Prostate gland (tissue), 2 donors: ENCODE data around the gene EXD3. TPM values are rescaled to one million over a fixed set of nuclear protein-coding genes. Genes with fewer than 3 reads are reported as not detected.

Source experiments
- DNase-seq: peaks from one replicate; pipeline ENCODE4 v3.0.0-alpha.2; 2019; ENCODE audit warnings: low spot score
- H3K27ac ChIP-seq, 2 donors: fragments of 200-600 bp; sonication (generic); 2 replicates each; pipeline ENCODE4 v1.5.1; 2017 to 2019
- H3K27me3 ChIP-seq: fragments of 200-600 bp; sonication (generic); replicated peaks from 2 replicates; pipeline ENCODE4 v1.5.1; 2019; ENCODE audit not compliant: insufficient read depth
- H3K36me3 ChIP-seq, 2 donors: fragments of 200-600 bp; sonication (generic); 1 replicate in 1 of 2; 2 replicates in 1 of 2; pipeline versions ENCODE4 v1.5.1 to v1.8.1; 2017 to 2019
- H3K4me1 ChIP-seq: fragments of 200-600 bp; sonication (generic); replicated peaks from 2 replicates; pipeline ENCODE4 v1.5.1; 2019
- H3K4me3 ChIP-seq, 2 donors: fragments of 200-600 bp; sonication (generic); 2 replicates each; pipeline ENCODE4 v1.5.1; 2017 to 2019
- H3K9me3 ChIP-seq: fragments of 200-600 bp; sonication (generic); 2 replicates; pipeline ENCODE4 v1.5.1; 2017
- CTCF ChIP-seq, 4 experiments: fragments of 200-600 bp in 2 of 4; fragments of 450-650 bp in 2 of 4; sonication (generic) in 2 of 4; IDR thresholded peaks; 1 replicate in 3 of 4; 2 replicates in 1 of 4; pipeline ENCODE4 v1.5.1; 2016 to 2019; ENCODE audit warnings: antibody characterized with exemption in 4 of 4, mild to moderate bottlenecking in 2 of 4, moderate library complexity in 2 of 4
- POLR2A ChIP-seq: fragments of 450-650 bp; IDR thresholded peaks from one replicate; pipeline ENCODE4 v1.6.1; 2016; ENCODE audit warnings: antibody characterized with exemption, mild to moderate bottlenecking
- POLR2AphosphoS5 ChIP-seq: sonication (generic); formaldehyde crosslinking; IDR thresholded peaks from one replicate; pipeline ENCODE4 v1.6.1; 2017; ENCODE audit warnings: antibody characterized with exemption
- WGBS: methylation state at CpG from one replicate; pipeline ENCODE4 v1.1.5; 2018; 5-methylcytosine and 5-hydroxymethylcytosine counted together
- intact Hi-C: fragments of 100-400 bp; cut with DNase I; formaldehyde crosslinking; loops from one replicate; pipeline ENCODE4 v1.14.2; 2022
- total RNA-seq, 2 donors: library from RNA; depleted of rRNA; stranded (reverse); fragments of >200 nt; gene quantifications; one replicate each; pipeline ENCODE4 v1.1.0, GENCODE V29; 2016

Gene EXD3
- total RNA-seq, 2 donors from 2014 or later = 32.6 to 44.8 TPM

- Histone ChIP-seq H3K4me3 (no peak overlapping the region), H3K4me1 (no peaks in the 10 kb centered on the region), H3K36me3 (no peaks in the 10 kb centered on the region), H3K9me3 (no peaks in the 10 kb centered on the region), H3K27me3 (no peaks in the 10 kb centered on the region), H3K27ac (no peak overlapping the region)
- DNase-seq = no peak
- no peak for TF ChIP-seq POLR2A
- no peak for TF ChIP-seq CTCF (IDR thresholded peaks at IDR 0.05)
- no peak for TF ChIP-seq POLR2AphosphoS5
- WGBS = 89% methylated on average over 14 of the region's 19 CpGs
- intact Hi-C loops = no loop called here
These were observed 56.0 kb downstream of the EXD3 start for GRCh38 chr9:137366891-137367381.

- no peaks in the 10 kb centered on the region for H3K36me3 ChIP-seq
- no peak overlapping the region for H3K27ac ChIP-seq
- no peak for DNase-seq
- H3K4me3 ChIP-seq = no peak overlapping the region
- no peaks in the 10 kb centered on the region for H3K4me1 ChIP-seq
- no peak for TF ChIP-seq CTCF (IDR thresholded peaks at IDR 0.05)
- no peak for TF ChIP-seq POLR2AphosphoS5
- no peak for TF ChIP-seq POLR2A
- no peaks in the 10 kb centered on the region for H3K9me3 ChIP-seq
- H3K27me3 ChIP-seq = no peaks in the 10 kb centered on the region
- intact Hi-C loops = no loop called here
- 90% methylated on average over 17 of the region's 17 CpGs for WGBS
These were observed 56.5 kb downstream of the EXD3 start for GRCh38 chr9:137366445-137366810.

DNA sequence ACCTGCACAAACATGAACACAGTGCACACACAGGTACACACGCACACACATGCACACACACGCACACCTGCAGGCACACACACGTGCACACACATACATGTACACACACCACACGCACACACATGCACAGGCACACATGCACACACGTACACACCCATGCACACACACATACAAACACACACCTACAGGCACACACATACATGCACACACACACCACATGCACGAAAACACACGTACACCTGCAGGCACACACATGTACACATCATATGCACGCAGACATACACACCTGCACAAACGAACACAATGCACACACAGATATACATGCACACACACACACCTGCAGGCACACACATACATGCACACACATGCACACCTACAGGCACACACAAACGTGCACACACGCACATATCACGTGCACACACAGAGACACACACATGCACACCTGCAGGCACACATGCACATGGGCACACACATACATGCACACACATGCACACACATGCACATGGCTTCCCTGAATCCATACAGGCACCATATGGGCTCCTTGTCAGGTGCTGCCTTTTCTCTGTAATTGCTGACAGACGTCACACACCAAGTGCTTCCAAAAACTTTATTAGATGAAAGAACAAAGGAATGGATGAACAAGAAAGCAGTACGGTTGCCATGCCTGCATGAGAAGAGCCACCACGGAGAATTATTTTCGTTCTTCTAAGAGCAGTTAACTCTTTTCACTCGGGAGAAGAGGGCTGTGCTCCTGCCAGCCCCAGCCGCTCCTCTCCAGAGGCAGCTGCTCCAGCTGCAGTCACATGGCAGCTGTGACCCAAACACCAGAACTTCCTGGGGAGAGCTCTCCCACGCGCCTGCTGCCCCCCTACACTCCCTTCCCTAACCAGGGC lies 57.2 kb downstream of the EXD3 start:
- intact Hi-C loops = no loop called here
- no peak for DNase-seq
- no peaks in the 10 kb centered on the region for H3K9me3 ChIP-seq
- H3K27me3 ChIP-seq = no peaks in the 10 kb centered on the region
- H3K4me1 ChIP-seq = no peaks in the 10 kb centered on the region
- no peak overlapping the region for H3K4me3 ChIP-seq
- H3K27ac ChIP-seq = no peak overlapping the region
- 76% methylated on average over 20 of the region's 20 CpGs for WGBS
- no peaks in the 10 kb centered on the region for H3K36me3 ChIP-seq
- TF ChIP-seq POLR2AphosphoS5 (no peak), POLR2A (no peak), CTCF (IDR thresholded peaks at IDR 0.05) (no peak)

- intact Hi-C loops = no loop called here
- no peaks in the 10 kb centered on the region for H3K27me3 ChIP-seq
- no peaks in the 10 kb centered on the region for H3K36me3 ChIP-seq
- no peak overlapping the region for H3K27ac ChIP-seq
- no peak for TF ChIP-seq POLR2A
- no peak for TF ChIP-seq POLR2AphosphoS5
- TF ChIP-seq CTCF (IDR thresholded peaks at IDR 0.05) = no peak
- no peaks in the 10 kb centered on the region for H3K9me3 ChIP-seq
- 93% methylated on average over 12 of the region's 12 CpGs for WGBS
- no peaks in the 10 kb centered on the region for H3K4me1 ChIP-seq
- DNase-seq = no peak
- no peak overlapping the region for H3K4me3 ChIP-seq
These were observed 57.9 kb downstream of the EXD3 start for GRCh38 chr9:137365056-137365455.

DNA sequence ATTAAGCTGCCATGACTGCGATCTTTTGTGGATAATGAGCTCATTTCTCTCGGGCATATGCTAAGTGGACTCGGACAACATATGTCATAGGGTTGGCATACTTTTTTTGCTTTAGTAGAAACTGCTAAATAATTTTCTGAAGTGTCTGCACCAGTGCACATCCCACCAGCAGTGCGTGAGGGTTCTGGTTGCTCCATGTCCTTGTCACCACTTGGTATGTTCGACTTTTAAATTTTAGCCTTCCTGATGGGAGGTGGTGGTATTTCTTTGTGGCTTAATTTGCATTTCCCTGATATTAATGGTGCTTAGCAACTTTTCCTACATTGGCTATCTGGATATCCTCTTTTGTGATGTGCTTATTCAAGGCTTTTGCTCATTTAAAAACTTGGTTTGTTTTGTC lies 63.1 kb downstream of the EXD3 start:
- intact Hi-C loops = no loop called here
- H3K4me1 ChIP-seq = no peaks in the 10 kb centered on the region
- H3K9me3 ChIP-seq = no peaks in the 10 kb centered on the region
- no peaks in the 10 kb centered on the region for H3K36me3 ChIP-seq
- whole genome bisulfite sequencing = 96% methylated on average over 4 of the region's 5 CpGs
- H3K4me3 ChIP-seq = no peak overlapping the region
- no peak overlapping the region for H3K27ac ChIP-seq
- no peak for DNase-seq
- no peaks in the 10 kb centered on the region for H3K27me3 ChIP-seq
- TF ChIP-seq CTCF (IDR thresholded peaks at IDR 0.05) = no peak
- TF ChIP-seq POLR2A = no peak
- no peak for TF ChIP-seq POLR2AphosphoS5
